ENCODE results near the gene PDGFD.

The PDGFD gene

GRCh38 chr11:103995896-103996295 is 168.1 kb downstream of the PDGFD start:
- Mint-ChIP-seq H3K4me3 (no peak overlapping the region), H3K4me1 (no peaks in the 10 kb centered on the region), H3K9me3 (no peaks in the 10 kb centered on the region), H3K27ac (no peak overlapping the region), H3K27me3 (ENCODE audit: low read depth, poor library complexity) (peaks cover 3% of the 10 kb centered on the region), H3K36me3 (ENCODE audit: low read depth) (no peaks in the 10 kb centered on the region)
- no peak for TF ChIP-seq CTCF (IDR thresholded peaks at IDR 0.05)
- DNase-seq: no peak

- H3K4me1 Mint-ChIP-seq: no peaks in the 10 kb centered on the region
- no peak overlapping the region for H3K4me3 Mint-ChIP-seq
- no peaks in the 10 kb centered on the region for H3K36me3 Mint-ChIP-seq (ENCODE audit: low read depth)
- TF ChIP-seq CTCF (IDR thresholded peaks at IDR 0.05): no peak
- DNase-seq: no peak
- H3K27ac Mint-ChIP-seq: no peak overlapping the region
- peaks cover 3% of the 10 kb centered on the region for H3K27me3 Mint-ChIP-seq (ENCODE audit: low read depth, poor library complexity)
- no peaks in the 10 kb centered on the region for H3K9me3 Mint-ChIP-seq
Measured at GRCh38 chr11:103994518-103994917, 169.4 kb downstream of the PDGFD start.

GRCh38 chr11:103994094-103994493 is 169.9 kb downstream of the PDGFD start:
- Mint-ChIP-seq H3K4me1 (no peaks in the 10 kb centered on the region), H3K27ac (no peak overlapping the region), H3K9me3 (no peaks in the 10 kb centered on the region), H3K4me3 (no peak overlapping the region), H3K36me3 (ENCODE audit: low read depth) (no peaks in the 10 kb centered on the region), H3K27me3 (ENCODE audit: low read depth, poor library complexity) (peaks cover 3% of the 10 kb centered on the region)
- DNase-seq: no peak
- no peak for TF ChIP-seq CTCF (IDR thresholded peaks at IDR 0.05)

- H3K4me1 Mint-ChIP-seq: no peaks in the 10 kb centered on the region
- peaks cover 3% of the 10 kb centered on the region for H3K27me3 Mint-ChIP-seq (ENCODE audit: low read depth, poor library complexity)
- DNase-seq: no peak
- H3K4me3 Mint-ChIP-seq: no peak overlapping the region
- no peak overlapping the region for H3K27ac Mint-ChIP-seq
- H3K36me3 Mint-ChIP-seq (ENCODE audit: low read depth): no peaks in the 10 kb centered on the region
- H3K9me3 Mint-ChIP-seq: no peaks in the 10 kb centered on the region
- no peak for TF ChIP-seq CTCF (IDR thresholded peaks at IDR 0.05)
Measured at GRCh38 chr11:103993507-103993906, 170.4 kb downstream of the PDGFD start.

GRCh38 chr11:103988595-103988969 is 175.4 kb downstream of the PDGFD start:
- H3K4me1 Mint-ChIP-seq: no peaks in the 10 kb centered on the region
- no peak for TF ChIP-seq CTCF (IDR thresholded peaks at IDR 0.05)
- DNase-seq: no peak
- peaks cover 3% of the 10 kb centered on the region for H3K27me3 Mint-ChIP-seq (ENCODE audit: low read depth, poor library complexity)
- peaks cover 9% of the 10 kb centered on the region for H3K9me3 Mint-ChIP-seq
- H3K4me3 Mint-ChIP-seq: no peak overlapping the region
- H3K27ac Mint-ChIP-seq: no peak overlapping the region
- H3K36me3 Mint-ChIP-seq (ENCODE audit: low read depth): no peaks in the 10 kb centered on the region

- no peak for DNase-seq
- Mint-ChIP-seq H3K27ac (no peak overlapping the region), H3K9me3 (peaks cover 15% of the 10 kb centered on the region), H3K27me3 (ENCODE audit: low read depth, poor library complexity) (peaks cover 3% of the 10 kb centered on the region), H3K36me3 (ENCODE audit: low read depth) (no peaks in the 10 kb centered on the region), H3K4me1 (no peaks in the 10 kb centered on the region), H3K4me3 (no peak overlapping the region)
- no peak for TF ChIP-seq CTCF (IDR thresholded peaks at IDR 0.05)
Measured at GRCh38 chr11:103987629-103988594, 176.0 kb downstream of the PDGFD start.
